Caki2 (cell line): Measurements from ENCODE around the gene SMC5. TPM values are rescaled to one million over a fixed set of nuclear protein-coding genes. Genes with fewer than 3 reads are reported as not detected.
"Not testable (repeated sequence)": the region's sequence is repeated elsewhere in the genome, so short reads cannot be mapped to it uniquely, and the experiment has no call there.

Experiments used
- DNase-seq: peaks from one replicate; pipeline ENCODE4 v3.0.0-alpha.2; 2015; ENCODE audit warnings: low read depth
- in situ Hi-C: cut with HindIII; loops from 2 replicates; pipeline ENCODE4 v1.10.0; 2016; ENCODE audit warnings: low sequenced_read_pairs, low pct_unique_long_range_greater_than_20kb, mixed read lengths
- total RNA-seq: library from RNA; depleted of rRNA; stranded (reverse); fragments of >200 nt; shearing (Covaris generic); gene quantifications from 2 replicates; pipeline ENCODE4 v1.2.3, GENCODE V29; 2014; ENCODE audit warnings: low replicate concordance

SMC5 gene
- total RNA-seq, 1 experiment from 2014 or later: 4.6 TPM

- DNase-seq, in situ Hi-C loops: not testable (repeated sequence)
These were observed 69.8 kb downstream of the SMC5 start for GRCh38 chr9:70328625-70329024.

GRCh38 chr9:70340572-70340971 is 81.8 kb downstream of the SMC5 start:
- in situ Hi-C loops: no loop called here
- DNase-seq: no peak

- in situ Hi-C loops: no loop called here
- DNase-seq: no peak
These were observed 88.3 kb downstream of the SMC5 start for GRCh38 chr9:70347046-70347445.

- DNase-seq: no peak
- in situ Hi-C loops: no loop called here
These were observed 93.6 kb downstream of the SMC5 start for GRCh38 chr9:70352356-70352755.

- DNase-seq: no peak
- in situ Hi-C loops: no loop called here
These were observed 94.0 kb downstream of the SMC5 start for GRCh38 chr9:70352802-70353201.

GRCh38 chr9:70355801-70356200 is 97.0 kb downstream of the SMC5 start:
- DNase-seq: no peak
- in situ Hi-C loops: no loop called here

- in situ Hi-C loops: no loop called here
- DNase-seq: no peak
These were observed 104.2 kb downstream of the SMC5 start for GRCh38 chr9:70362952-70363351.

GRCh38 chr9:70363760-70364159 is 105.0 kb downstream of the SMC5 start:
- in situ Hi-C loops: no loop called here
- no peak for DNase-seq

- in situ Hi-C loops: no loop called here
These were observed 108.6 kb downstream of the SMC5 start for GRCh38 chr9:70367305-70367930.

GRCh38 chr9:70374962-70375618 is 116.3 kb downstream of the SMC5 start:
- in situ Hi-C loops: no loop called here
- no peak for DNase-seq

More at GRCh38 chr9:70367305-70367930, 108.6 kb downstream of the SMC5 start:
- DNase-seq: no peak

GRCh38 chr9:70382046-70382708 is 123.4 kb downstream of the SMC5 start:
- in situ Hi-C loops: no loop called here
- no peak for DNase-seq

GRCh38 chr9:70382709-70383605 is 124.2 kb downstream of the SMC5 start:
- no peak for DNase-seq
- in situ Hi-C loops: no loop called here

- no peak for DNase-seq
- in situ Hi-C loops: no loop called here
These were observed 126.6 kb downstream of the SMC5 start for GRCh38 chr9:70385426-70385825.

- in situ Hi-C loops: no loop called here
- no peak for DNase-seq
These were observed 128.9 kb downstream of the SMC5 start for GRCh38 chr9:70387663-70388062.

GRCh38 chr9:70389188-70389587 is 130.4 kb downstream of the SMC5 start:
- in situ Hi-C loops: no loop called here
- no peak for DNase-seq

GRCh38 chr9:70389621-70390266 is 131.0 kb downstream of the SMC5 start:
- no peak for DNase-seq
- in situ Hi-C loops: no loop called here

GRCh38 chr9:70390933-70391341 is 132.2 kb downstream of the SMC5 start:
- no peak for DNase-seq
- in situ Hi-C loops: no loop called here

GRCh38 chr9:70392189-70392588 is 133.4 kb downstream of the SMC5 start:
- in situ Hi-C loops: no loop called here
- no peak for DNase-seq
